ENCODE measurements around the gene KCNH6.

- TF ChIP-seq POLR2A (IDR thresholded peaks at IDR 0.05) (no peak), CTCF (IDR thresholded peaks at IDR 0.05) (no peak)
These were observed 46.7 kb upstream of the KCNH6 start for GRCh38 chr17:63476459-63476853.
